HG03060 (cell line): ENCODE results near the gene PIM2.

Source experiments
- ATAC-seq: cut with Tn5 transposase; IDR thresholded peaks from one replicate; pipeline ENCODE4 v1.9.1; 2021; ENCODE audit warnings: low read depth, moderate number of reproducible peaks; ENCODE audit not compliant: unreplicated experiment

The PIM2 gene

DNA sequence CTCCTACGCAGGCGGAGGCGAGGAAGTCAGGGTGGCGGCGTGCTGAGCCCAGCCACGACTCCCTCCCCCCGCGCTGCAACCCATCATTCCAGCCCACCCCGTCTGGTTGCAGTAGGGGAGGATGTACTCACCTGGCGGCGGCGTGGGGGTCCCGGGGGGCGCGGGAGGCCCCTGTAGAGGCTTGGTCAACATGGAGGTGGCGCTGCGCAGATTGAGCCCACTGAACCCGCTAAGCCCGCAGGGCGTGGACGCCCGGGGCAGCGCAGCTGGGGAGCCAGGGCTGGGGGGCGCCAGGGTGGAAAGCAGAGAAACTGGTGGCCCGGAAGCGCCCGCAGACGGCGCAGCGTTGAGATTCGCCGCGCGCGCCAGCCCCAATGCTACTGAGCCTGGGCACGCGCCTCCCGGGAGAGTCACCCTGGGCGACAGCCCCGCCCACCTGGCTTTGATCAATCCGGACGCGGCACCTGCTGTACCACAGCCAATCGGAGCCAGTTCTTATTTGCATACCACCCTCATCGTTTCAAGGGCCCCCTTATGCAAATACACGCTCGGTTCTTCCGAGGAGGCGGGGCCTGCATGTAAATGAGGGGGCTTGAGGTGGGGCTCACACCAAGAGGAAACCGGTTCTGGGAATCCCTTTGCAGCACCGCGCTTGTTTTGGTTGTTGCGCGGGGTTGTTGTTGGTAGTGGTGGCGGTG, at the start of gene PIM2:
Gene PIM2, minus strand, starts transcription at position 382 of the 698 bp plus-strand sequence. Its CDS starts 190 bp downstream, at position 192.
- peak; percentile 65 for ATAC-seq

GRCh38 chrX:48968377-48968776, 49.6 kb upstream of the PIM2 start:
- ATAC-seq, result no peak

- ATAC-seq, result no peak
These were observed 48.2 kb upstream of the PIM2 start for GRCh38 chrX:48966796-48967579.

DNA sequence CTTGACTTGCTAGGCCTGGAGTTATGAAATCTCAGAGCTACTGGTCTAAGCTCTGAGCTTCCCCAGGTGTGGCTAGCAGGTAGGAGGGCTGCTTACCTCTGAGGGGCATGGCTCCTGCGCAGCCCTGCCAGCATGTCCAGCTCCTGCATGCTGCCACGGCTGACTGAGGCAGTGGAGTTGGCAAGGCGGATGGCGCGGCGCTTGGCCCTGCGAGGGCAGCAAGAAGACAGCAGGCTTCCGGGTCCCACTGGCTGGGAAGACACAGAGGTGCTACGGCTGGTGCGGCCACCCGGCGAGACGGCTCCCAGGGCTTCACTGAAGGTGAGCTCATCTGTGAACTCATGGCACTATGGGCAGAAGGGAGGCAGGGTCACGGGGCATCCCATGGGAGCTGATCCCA, 47.1 kb upstream of the PIM2 start:
- ATAC-seq, result no peak

DNA sequence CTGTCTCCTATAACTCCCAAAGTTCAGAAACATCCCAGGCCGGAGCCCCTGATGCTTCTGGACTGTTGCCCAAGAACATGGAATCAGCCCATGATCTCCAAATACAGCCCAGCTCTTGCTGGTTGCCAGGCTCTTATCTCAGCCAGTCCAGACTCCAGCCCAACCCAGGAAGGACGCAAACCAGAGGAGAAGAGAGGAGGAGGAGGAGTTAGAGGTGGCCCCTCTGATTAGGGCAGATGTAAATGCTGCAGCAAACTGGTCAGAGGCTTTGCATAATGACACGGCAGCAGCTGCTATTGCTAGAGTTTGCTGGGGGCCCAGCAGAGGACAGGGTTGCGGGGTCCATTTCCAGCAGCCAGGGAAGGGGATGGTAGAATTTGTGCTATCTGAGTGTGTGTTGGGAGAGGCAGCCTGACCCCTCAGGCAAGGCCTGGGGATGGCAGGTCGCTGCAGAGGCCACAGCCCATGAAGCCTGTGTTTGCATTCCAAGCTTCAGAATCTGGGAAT, 42.8 kb upstream of the PIM2 start:
- ATAC-seq, result no peak

GRCh38 chrX:48960291-48960690, 41.5 kb upstream of the PIM2 start:
- ATAC-seq, result no peak

DNA sequence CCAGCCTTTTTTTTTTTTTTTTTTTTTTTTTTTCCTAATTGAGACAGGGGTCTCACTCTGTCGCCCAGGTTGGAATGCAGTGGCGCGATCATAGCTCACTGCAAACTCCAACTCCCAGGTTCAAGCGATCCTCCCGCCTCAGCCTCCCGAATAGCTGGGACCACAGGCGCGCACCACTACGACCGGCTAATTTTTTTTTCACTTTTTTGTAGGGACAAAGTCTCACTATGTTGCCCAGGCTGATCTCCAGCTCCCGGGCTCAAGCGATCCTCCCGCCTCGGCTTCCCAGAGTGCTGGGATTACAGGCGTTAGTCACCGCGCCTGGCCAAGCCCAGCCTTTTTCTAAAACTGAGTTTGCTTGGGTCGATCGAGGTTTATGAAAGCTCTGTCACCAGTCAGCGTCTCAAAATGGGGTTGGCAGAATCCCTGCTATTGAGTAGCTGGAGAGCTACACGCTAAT, 39.8 kb upstream of the PIM2 start:
- no peak for ATAC-seq

DNA sequence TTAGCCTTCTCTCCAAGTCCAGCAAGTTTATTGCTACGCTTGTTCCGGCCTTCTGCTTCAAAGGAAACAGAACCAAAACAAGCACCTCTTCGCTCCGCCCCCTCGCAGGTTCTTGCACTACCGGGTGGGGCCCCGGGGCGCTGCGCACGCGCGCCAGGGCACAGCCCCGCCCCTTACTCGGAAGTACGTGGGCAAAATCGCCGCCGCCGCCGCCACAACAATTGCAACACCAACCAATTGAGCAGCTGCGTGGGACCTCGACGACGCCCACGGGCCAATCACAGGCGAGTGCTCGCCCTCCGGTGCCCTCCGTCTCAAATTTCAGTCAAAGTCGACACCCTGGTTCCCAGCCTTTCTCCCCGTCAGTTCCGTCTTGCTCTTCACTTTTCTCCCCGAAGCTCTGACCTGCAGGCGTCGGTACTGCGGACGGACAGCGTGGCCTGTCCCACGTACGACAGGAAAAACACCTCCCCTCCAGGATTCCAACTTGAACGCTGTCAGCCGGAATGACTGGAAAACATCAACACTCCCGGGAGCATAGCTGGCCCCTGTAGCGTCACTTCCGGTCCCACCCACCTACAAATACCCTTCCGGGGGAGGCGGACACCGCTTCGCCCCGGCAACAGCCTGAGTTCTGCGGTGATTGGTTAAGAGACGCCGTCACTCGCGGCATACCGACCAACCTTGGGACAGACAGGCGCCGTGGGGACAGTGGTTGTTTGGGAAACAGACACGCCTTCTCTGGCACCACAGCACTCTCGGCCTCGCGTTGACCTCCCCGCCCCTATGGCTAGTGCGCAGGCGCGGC, 39.2 kb upstream of the PIM2 start:
- ATAC-seq, result peak; percentile 74

- peak; percentile 9 for ATAC-seq
These were observed 38.6 kb upstream of the PIM2 start, which contains the start of gene OTUD5 for GRCh38 chrX:48957477-48957826. Gene OTUD5, minus strand, starts transcription at chrX:48957607. Its CDS starts 37 bp downstream, at chrX:48957570.

- ATAC-seq, result no peak
These were observed 38.0 kb upstream of the PIM2 start for GRCh38 chrX:48956728-48957414.

DNA sequence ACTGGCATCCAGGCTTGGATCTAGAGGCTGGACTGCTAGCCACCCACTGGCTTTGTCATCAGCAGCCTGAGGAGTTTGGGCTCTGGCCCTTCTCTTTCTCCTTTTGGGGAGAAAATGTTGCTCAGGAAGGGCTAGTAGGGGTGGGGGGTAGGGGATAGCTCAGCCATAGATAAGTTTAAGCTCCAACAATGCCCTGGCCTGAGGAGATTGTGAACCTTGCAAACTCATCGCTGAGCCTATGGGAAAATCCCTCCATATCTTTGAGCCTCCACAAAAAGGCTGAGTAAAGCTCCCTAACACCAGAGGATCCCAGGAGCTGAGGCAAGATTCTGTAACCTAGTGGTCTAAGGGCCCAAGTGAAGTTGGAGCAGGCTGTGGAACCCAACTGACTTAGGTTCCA, 29.8 kb upstream of the PIM2 start:
- no peak for ATAC-seq

DNA sequence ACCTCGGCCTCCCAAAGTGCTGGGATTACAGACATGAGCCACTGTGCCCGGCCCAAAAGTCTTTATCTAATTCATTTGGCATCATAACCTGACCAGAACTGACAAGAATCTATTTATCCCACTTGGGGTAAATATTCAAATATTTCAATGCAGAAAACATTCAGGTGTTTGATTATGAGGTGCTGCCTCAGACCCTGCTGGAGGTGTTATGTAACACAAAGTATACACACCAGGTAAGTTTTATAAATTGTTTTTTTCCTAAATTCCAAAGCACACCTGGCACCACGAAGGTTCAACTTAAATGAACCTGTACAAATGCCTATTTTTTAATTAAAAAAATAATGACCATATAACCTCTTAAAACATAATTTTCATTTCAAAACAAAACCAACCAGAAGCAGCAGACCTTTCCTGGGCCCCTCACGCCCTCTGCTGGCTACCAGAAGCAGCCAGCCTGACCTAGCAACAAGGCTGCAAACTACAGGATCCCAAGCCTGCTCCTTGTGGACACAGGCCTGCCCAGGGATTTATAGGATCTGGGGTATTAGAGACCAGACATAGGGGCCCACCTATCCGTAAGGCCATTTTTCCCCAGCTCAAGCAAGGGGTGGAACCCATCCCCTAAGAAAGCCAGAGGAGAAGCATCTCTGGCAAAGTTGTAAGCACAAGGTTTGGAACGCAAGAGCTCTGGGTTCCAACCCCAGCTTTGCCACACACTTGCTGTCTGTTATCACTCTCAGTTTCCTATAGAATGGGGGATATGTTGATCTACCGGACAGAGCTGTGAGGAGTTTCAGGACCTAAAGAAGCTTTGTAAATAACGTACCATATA, 26.9 kb upstream of the PIM2 start:
- no peak for ATAC-seq

- no peak for ATAC-seq
These were observed 24.1 kb upstream of the PIM2 start for GRCh38 chrX:48942895-48943294.

DNA sequence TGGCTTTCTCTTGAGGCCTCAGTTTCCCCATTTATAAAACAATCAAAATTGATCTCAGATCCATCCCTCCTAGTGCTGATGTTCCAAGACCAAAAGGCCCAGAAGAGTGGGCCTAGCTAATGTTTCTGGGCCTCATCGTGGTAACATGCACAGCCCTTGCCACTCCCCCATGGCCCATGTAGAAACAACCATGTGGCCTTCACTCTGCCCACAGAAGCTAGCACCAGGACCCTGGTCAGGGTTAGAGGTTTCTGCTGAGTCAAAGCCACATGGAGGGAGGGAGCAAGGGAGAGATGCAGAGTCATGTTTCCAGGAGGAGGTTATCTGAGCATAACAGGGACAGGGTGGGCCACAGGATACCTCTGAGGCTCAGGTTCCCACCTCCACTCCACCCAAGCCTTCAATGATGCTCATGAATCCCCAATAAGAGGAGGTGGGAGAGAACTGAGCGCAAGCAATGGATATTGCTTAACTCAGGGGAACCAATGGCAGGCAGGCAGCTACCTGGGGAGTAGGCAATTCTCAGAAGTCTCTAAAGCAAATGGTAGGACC, 21.7 kb upstream of the PIM2 start:
- no peak for ATAC-seq

GRCh38 chrX:48939524-48940228, 20.9 kb upstream of the PIM2 start:
- no peak for ATAC-seq

GRCh38 chrX:48938721-48939425, 20.0 kb upstream of the PIM2 start:
- peak; percentile 32 for ATAC-seq

GRCh38 chrX:48937054-48937907, 18.5 kb upstream of the PIM2 start:
- peak; percentile 37 for ATAC-seq
